OCI-LY7 (cell line): ENCODE measurements around the gene HEYL. TPM values are rescaled to one million over a fixed set of nuclear protein-coding genes. Genes with fewer than 3 reads are reported as not detected.

Experiments used
- BruUV-seq: library from RNA; stranded (reverse); fragments of 400-500 nt; replicated peaks from 2 replicates; lab custom pipeline; 2021; lab: Mats Ljungman, UMichigan
- CTCF ChIA-PET: fragments of 300-600 bp; sonication (Branson Sonifier 250); formaldehyde crosslinking; loops from one replicate; lab custom pipeline; 2022; ENCODE audit warnings: antibody characterized with exemption; ENCODE audit not compliant: unreplicated experiment; lab: Charles Lee
- POLR2A ChIA-PET: fragments of 300-600 bp; sonication (Branson Sonifier 250); formaldehyde crosslinking; loops from one replicate; lab custom pipeline; 2022; ENCODE audit warnings: antibody characterized with exemption; lab: Charles Lee
- DNase-seq: peaks from one replicate; pipeline ENCODE4 v3.0.0-alpha.2; 2015; ENCODE audit warnings: low spot score
- H2AFZ ChIP-seq: fragments of 200-600 bp; sonication (generic), shearing (Covaris generic); 2 replicates; pipeline ENCODE4 v1.6.1; 2014; ENCODE audit warnings: mild to moderate bottlenecking, antibody characterized with exemption, low read length, moderate library complexity
- H3K27ac ChIP-seq: fragments of 200-600 bp; sonication (generic); 2 replicates; pipeline ENCODE4 v1.5.1; 2014; ENCODE audit warnings: mixed run types, low read depth, mild to moderate bottlenecking, moderate library complexity, low read length, inconsistent platforms; ENCODE audit not compliant: poor library complexity, severe bottlenecking
- H3K36me3 ChIP-seq: fragments of 200-600 bp; sonication (generic); 2 replicates; pipeline ENCODE4 v1.6.1; 2014; ENCODE audit warnings: mild to moderate bottlenecking, antibody characterized with exemption, low read length, moderate library complexity, mixed read lengths; ENCODE audit not compliant: insufficient read depth
- H3K4me1 ChIP-seq: fragments of 200-600 bp; sonication (generic); 2 replicates; pipeline ENCODE4 v1.5.1; 2014; ENCODE audit warnings: mild to moderate bottlenecking, low read length; ENCODE audit not compliant: insufficient read depth, poor library complexity, severe bottlenecking
- H3K4me2 ChIP-seq: fragments of 200-600 bp; sonication (generic); 2 replicates; pipeline ENCODE4 v1.6.1; 2014; ENCODE audit warnings: mild to moderate bottlenecking, low read length
- H3K4me3 ChIP-seq: fragments of 200-600 bp; sonication (generic); 2 replicates; pipeline ENCODE4 v1.5.1; 2014; ENCODE audit warnings: mild to moderate bottlenecking, low read depth, low read length; ENCODE audit not compliant: poor library complexity, severe bottlenecking
- H3K79me2 ChIP-seq: fragments of 200-600 bp; sonication (generic); 2 replicates; pipeline ENCODE4 v1.6.1; 2016; ENCODE audit warnings: low read depth, mild to moderate bottlenecking, low read length, moderate library complexity, mixed read lengths; ENCODE audit not compliant: insufficient read depth
- H3K9me2 ChIP-seq: fragments of 200-600 bp; sonication (generic); 2 replicates; pipeline ENCODE4 v1.6.1; 2016; ENCODE audit warnings: mild to moderate bottlenecking, low read length, mixed read lengths; ENCODE audit not compliant: insufficient read depth
- H3K9me3 ChIP-seq: fragments of 200-600 bp; sonication (generic); 2 replicates; pipeline ENCODE4 v1.6.1; 2014; ENCODE audit warnings: mild to moderate bottlenecking, mixed run types, low read length, mixed read lengths
- H4K20me1 ChIP-seq: fragments of 200-600 bp; sonication (generic); 2 replicates; pipeline ENCODE4 v1.6.1; 2014; ENCODE audit warnings: mild to moderate bottlenecking, antibody characterized with exemption, low read length, moderate library complexity, mixed read lengths; ENCODE audit not compliant: insufficient read depth
- EZH2phosphoT487 ChIP-seq: fragments of 200-600 bp; sonication (generic); IDR thresholded peaks from 2 replicates; pipeline ENCODE4 v1.6.1; 2018; ENCODE audit warnings: low read depth, borderline replicate concordance, mild to moderate bottlenecking, mixed run types, antibody characterized with exemption, low read length, moderate library complexity, mixed read lengths
- intact Hi-C: fragments of 100-400 bp; cut with micrococcal nuclease; formaldehyde crosslinking; loops from one replicate; pipeline ENCODE4 v1.10.0; 2022; ENCODE audit not compliant: unreplicated experiment
- total RNA-seq, 2 experiments: library from RNA; depleted of rRNA in 1 of 2; stranded (reverse); fragments of >200 nt in 1 of 2; shearing (Covaris generic) in 1 of 2; gene quantifications; 2 replicates each; pipeline ENCODE4 v1.2.3, GENCODE V29; 2014 to 2022
- TF ChIP-seq, protein P1 (sequence below): fragments of 200-600 bp; sonication (generic); conservative IDR thresholded peaks from 2 replicates; pipeline ENCODE4 v1.5.1; 2014; ENCODE audit warnings: mild to moderate bottlenecking, antibody characterized with exemption, low read length, moderate library complexity, mixed read lengths

The HEYL gene
- total RNA-seq, 2 experiments from 2014 or later = not detected

DNA sequence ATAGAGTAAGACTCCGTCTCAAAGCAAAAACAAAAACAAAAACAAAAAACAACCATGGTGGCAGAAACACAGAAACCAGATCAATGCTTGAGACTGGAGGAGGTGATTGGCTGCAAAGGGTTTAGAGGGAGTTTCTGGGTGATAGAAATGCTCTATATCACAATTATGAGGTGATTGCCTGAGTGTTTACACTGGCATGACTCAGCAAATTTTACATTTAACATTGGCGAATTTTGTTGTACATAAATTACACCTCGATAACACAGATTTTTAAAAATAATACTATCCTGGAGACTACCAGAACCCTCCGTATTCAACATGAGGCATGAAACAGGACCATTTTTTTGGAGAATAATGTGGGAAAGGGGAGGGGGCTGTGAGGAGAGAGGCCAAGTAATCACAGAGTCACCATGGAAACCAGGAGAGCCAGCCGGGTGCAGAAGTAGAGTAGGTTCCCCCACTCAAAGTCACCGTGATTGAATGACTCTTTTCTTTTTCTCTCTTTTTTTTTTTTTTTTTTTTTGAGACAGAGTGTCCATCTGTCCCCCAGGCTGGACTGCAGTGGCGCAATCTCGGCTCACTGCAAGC, 24.3 kb downstream of the HEYL start:
- intact Hi-C loops = no loop called here
- no TSS peak for BruUV-seq
- Histone ChIP-seq H3K9me2 (no peaks in the 10 kb centered on the region), H3K79me2 (no peaks in the 10 kb centered on the region), H3K4me3 (no peak overlapping the region), H4K20me1 (no peaks in the 10 kb centered on the region), H3K27ac (no peak overlapping the region), H2AFZ (no peak overlapping the region), H3K36me3 (no peaks in the 10 kb centered on the region), H3K4me2 (no peak overlapping the region), H3K4me1 (no peaks in the 10 kb centered on the region), H3K9me3 (no peaks in the 10 kb centered on the region)
- TF ChIP-seq EZH2phosphoT487 = no peak
- TF ChIP-seq, protein P1, sequence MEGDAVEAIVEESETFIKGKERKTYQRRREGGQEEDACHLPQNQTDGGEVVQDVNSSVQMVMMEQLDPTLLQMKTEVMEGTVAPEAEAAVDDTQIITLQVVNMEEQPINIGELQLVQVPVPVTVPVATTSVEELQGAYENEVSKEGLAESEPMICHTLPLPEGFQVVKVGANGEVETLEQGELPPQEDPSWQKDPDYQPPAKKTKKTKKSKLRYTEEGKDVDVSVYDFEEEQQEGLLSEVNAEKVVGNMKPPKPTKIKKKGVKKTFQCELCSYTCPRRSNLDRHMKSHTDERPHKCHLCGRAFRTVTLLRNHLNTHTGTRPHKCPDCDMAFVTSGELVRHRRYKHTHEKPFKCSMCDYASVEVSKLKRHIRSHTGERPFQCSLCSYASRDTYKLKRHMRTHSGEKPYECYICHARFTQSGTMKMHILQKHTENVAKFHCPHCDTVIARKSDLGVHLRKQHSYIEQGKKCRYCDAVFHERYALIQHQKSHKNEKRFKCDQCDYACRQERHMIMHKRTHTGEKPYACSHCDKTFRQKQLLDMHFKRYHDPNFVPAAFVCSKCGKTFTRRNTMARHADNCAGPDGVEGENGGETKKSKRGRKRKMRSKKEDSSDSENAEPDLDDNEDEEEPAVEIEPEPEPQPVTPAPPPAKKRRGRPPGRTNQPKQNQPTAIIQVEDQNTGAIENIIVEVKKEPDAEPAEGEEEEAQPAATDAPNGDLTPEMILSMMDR = no peak
- ChIA-PET CTCF (no interaction called here), POLR2A (no interaction called here)
- DNase-seq = no peak

DNA sequence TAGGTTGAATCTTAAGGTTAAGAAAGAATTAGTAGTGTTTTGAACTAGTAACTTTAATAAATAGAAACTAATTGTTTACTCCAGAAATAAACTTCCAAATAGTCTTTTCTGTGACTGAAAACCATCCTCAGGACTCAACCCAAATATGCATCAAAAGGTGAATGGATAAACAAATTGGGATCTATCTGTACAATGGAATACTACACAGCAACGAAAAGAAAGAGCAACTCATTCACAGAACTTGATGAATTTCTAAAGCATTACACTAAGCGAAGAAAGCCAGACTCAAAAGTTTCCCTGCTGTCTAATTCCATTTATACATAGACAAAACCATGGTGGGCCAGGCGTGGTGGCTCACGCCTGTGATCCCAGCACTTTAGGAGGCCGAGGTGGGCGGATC, 25.0 kb downstream of the HEYL start:
- no peak overlapping the region for H2AFZ ChIP-seq
- TF ChIP-seq, protein P1 = no peak
- TF ChIP-seq EZH2phosphoT487 = no peak
- no peaks in the 10 kb centered on the region for H3K36me3 ChIP-seq
- no peak overlapping the region for H3K4me3 ChIP-seq
- no peaks in the 10 kb centered on the region for H3K4me1 ChIP-seq
- H3K79me2 ChIP-seq = no peaks in the 10 kb centered on the region
- no peak overlapping the region for H3K4me2 ChIP-seq
- H3K27ac ChIP-seq = no peak overlapping the region
- ChIA-PET POLR2A (no interaction called here), CTCF (no interaction called here)
- DNase-seq = no peak
- H3K9me3 ChIP-seq = no peaks in the 10 kb centered on the region
- no peaks in the 10 kb centered on the region for H3K9me2 ChIP-seq
- intact Hi-C loops = no loop called here
- no TSS peak for BruUV-seq
- no peaks in the 10 kb centered on the region for H4K20me1 ChIP-seq

GRCh38 chr1:39613250-39613649, 26.2 kb downstream of the HEYL start:
- Histone ChIP-seq H3K36me3 (no peaks in the 10 kb centered on the region), H3K79me2 (no peaks in the 10 kb centered on the region), H4K20me1 (no peaks in the 10 kb centered on the region), H3K4me3 (no peak overlapping the region), H2AFZ (no peak overlapping the region), H3K27ac (no peak overlapping the region), H3K4me2 (no peak overlapping the region), H3K4me1 (no peaks in the 10 kb centered on the region), H3K9me3 (no peaks in the 10 kb centered on the region), H3K9me2 (no peaks in the 10 kb centered on the region)
- ChIA-PET POLR2A (no interaction called here), CTCF (no interaction called here)
- DNase-seq = no peak
- TF ChIP-seq, protein P1 = no peak
- TF ChIP-seq EZH2phosphoT487 = no peak
- intact Hi-C loops = no loop called here
- no TSS peak for BruUV-seq
